Mucosa of descending colon (tissue), 3 donors: ENCODE data around the gene SHLD3. TPM values are rescaled to one million over a fixed set of nuclear protein-coding genes. Genes with fewer than 3 reads are reported as not detected.
A peak's percentile ranks its signal among the peaks of the same experiment; 100 is the strongest.
"Not testable (repeated sequence)": the region's sequence is repeated elsewhere in the genome, so short reads cannot be mapped to it uniquely, and the experiment has no call there.

Experiments
- ATAC-seq: fragments of 200-7000 bp; cut with Tn5 transposase; one replicate; pipeline ENCODE4 v1.9.1; 2020; ENCODE audit warnings: mild to moderate bottlenecking, moderate library complexity
- DNase-seq, 3 donors: peaks; one replicate each; pipeline ENCODE4 v3.0.0-alpha.2; 2020
- H3K36me3 ChIP-seq: fragments of 200-600 bp; one replicate; pipeline ENCODE4 v1.8.0; 2021; ENCODE audit warnings: low read depth, mild to moderate bottlenecking
- H3K4me1 ChIP-seq: fragments of 200-600 bp; one replicate; pipeline ENCODE4 v1.8.0; 2021; ENCODE audit warnings: low read depth, mild to moderate bottlenecking
- H3K4me3 ChIP-seq: fragments of 200-600 bp; one replicate; pipeline ENCODE4 v1.8.0; 2021; ENCODE audit warnings: mild to moderate bottlenecking
- H3K9me3 ChIP-seq: fragments of 200-600 bp; one replicate; pipeline ENCODE4 v1.8.0; 2021; ENCODE audit warnings: mild to moderate bottlenecking
- intact Hi-C, 2 donors: fragments of 100-400 bp; cut with DNase I in 1 of 2; cut with micrococcal nuclease in 1 of 2; formaldehyde crosslinking; loops; one replicate each; pipeline versions ENCODE4 v1.11.0 to v1.11.1; 2022; cut with DNase I, micrococcal nuclease
- long read RNA-seq, 2 donors: library from polyadenylated mRNA; unstranded; transcript quantifications; one replicate each; pipeline ENCODE4 v2.0.0, GENCODE V29; 2019 to 2021
- total RNA-seq, 3 donors: library from RNA; stranded (reverse); fragmentation: NEBNext Ultra II Directional in 2 of 3; extraction: Animal tissue kit (Norgen Biotek cat#: 25700) in 2 of 3; gene quantifications; one replicate each; pipeline versions ENCODE4 v1.2.1 to v1.2.4, GENCODE V29; 2021 to 2023
- TF ChIP-seq, protein P1 (sequence below): fragments of 200-600 bp; IDR thresholded peaks from one replicate; pipeline ENCODE4 v1.8.0; 2022; ENCODE audit warnings: antibody characterized with exemption, mild to moderate bottlenecking
- donor health status: DM: no; HTN: no; CAD: no; lungs with moderate emphysema.
- donor health status: DM: no; HTN: no; CAD: no.
- donor health status: DM: no; HTN: yes; CAD: no.

The SHLD3 gene, protein sequence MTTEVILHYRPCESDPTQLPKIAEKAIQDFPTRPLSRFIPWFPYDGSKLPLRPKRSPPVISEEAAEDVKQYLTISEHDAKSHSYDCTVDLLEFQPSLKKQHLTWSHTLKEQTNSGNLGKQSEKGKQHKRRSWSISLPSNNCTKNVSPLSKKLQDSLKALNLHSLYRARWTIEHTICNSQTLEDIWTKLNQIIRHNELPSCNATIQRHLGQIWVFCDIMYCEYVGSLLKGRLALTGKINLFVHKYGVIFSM
- 1 to 10 TPM; 2.8 to 3.6 (median 3.4) TPM for total RNA-seq
- long read RNA-seq, donor 1, partial matches to known transcripts, result 0 of 2 reads
- long read RNA-seq, donor 1, other reads (novel, unspliced or antisense), result 1 of 2 reads
- long read RNA-seq, donor 2, partial matches to known transcripts, result 0 of 2 reads
- long read RNA-seq, donor 2, other reads (novel, unspliced or antisense), result 0 of 2 reads

DNA sequence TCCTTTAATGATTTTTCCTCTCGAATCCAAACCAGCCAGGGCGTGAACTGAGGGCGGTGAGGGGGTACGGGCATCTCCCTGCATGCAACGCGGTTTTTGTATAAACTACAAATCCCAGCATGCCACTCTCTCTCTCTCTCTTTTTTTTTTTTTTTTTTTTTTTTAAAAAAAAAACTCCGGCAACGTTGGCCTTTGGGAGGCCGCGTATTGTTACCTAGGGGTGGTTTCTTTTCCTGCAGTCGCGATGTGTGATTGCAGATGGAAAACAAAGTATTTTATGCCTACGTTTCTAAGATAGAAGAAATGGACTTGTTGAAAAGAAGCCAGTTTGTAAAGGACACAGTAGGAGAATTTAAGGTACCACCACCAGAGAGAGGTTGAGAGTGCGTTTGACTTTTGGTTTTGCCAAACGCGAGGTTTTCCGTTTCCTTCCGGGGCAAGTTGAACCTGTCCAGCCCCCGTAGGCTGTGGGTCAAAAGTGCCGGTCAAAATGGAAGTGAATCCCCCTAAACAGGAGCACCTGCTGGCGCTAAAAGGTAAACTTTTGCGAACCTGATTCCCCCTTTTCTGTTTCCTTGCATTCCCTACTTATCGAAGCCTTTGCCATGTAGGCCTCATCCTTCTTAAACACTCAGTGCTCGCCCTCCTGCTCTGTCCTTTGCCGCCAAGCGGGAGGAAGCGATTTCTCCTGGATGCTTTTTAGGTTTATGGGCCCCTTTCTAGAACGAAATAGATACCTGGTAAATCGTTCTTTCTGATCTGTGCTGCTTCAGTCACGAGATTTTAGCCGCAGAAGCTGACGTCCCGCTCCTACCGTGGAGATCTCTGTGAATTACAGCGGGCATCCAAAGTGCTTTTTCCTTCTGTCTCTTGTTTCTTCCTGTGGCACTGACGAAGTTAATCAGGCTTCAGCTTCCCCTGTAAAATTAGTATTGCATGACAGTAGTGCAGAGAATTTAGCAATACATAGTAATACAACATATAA lies at the start of gene SHLD3, which contains the start of gene TRAPPC13:
SHLD3 (plus strand) TSS at position 457 of the 985 bp plus-strand sequence. CDS start 4,561 bp downstream, outside the sequence.
TRAPPC13 (plus strand) TSS at position 457 of the 985 bp plus-strand sequence; CDS start at position 491, 34 bp downstream.
- ATAC-seq, result peak; percentile 91
- peaks cover 13% of the 10 kb centered on the region for H3K4me1 ChIP-seq
- intact Hi-C loops, result no loop called here

DNA sequence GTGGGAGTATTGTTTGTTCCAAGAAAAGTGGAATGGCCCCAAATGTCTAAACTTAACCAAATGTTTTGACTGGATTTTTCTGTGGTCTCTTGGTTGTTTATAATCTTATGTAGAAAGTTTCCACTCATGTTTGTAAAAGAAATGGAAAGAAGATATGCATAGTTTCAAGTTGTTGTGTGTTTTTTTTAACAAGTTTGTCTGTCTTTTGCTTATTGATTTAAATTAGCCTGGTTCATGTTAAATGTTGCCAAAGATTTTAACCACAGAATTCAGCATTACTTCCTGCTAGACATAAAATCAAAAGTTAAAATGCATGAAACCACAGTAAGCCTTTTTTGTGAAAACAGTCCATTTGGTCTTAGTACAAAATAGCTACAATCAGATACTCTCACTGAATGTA lies 47.7 kb upstream of the SHLD3 start:
- TF ChIP-seq, protein P1, sequence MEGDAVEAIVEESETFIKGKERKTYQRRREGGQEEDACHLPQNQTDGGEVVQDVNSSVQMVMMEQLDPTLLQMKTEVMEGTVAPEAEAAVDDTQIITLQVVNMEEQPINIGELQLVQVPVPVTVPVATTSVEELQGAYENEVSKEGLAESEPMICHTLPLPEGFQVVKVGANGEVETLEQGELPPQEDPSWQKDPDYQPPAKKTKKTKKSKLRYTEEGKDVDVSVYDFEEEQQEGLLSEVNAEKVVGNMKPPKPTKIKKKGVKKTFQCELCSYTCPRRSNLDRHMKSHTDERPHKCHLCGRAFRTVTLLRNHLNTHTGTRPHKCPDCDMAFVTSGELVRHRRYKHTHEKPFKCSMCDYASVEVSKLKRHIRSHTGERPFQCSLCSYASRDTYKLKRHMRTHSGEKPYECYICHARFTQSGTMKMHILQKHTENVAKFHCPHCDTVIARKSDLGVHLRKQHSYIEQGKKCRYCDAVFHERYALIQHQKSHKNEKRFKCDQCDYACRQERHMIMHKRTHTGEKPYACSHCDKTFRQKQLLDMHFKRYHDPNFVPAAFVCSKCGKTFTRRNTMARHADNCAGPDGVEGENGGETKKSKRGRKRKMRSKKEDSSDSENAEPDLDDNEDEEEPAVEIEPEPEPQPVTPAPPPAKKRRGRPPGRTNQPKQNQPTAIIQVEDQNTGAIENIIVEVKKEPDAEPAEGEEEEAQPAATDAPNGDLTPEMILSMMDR, result no peak
- Histone ChIP-seq H3K9me3 (no peaks in the 10 kb centered on the region), H3K36me3 (no peaks in the 10 kb centered on the region), H3K4me1 (no peaks in the 10 kb centered on the region), H3K4me3 (no peak overlapping the region)
- DNase-seq (no peak), ATAC-seq (no peak)
- intact Hi-C loops, result no loop called here

More for the DNA sequence above, at the start of gene SHLD3, which contains the start of gene TRAPPC13:
- Histone ChIP-seq H3K4me3 (peak within 1 kb of the TSS; percentile 82), H3K9me3 (no peaks in the 10 kb centered on the region), H3K36me3 (no peaks in the 10 kb centered on the region)
- TF ChIP-seq, protein P1, result no peak
- peak; percentile 80 to 89 (median 81) for DNase-seq

DNA sequence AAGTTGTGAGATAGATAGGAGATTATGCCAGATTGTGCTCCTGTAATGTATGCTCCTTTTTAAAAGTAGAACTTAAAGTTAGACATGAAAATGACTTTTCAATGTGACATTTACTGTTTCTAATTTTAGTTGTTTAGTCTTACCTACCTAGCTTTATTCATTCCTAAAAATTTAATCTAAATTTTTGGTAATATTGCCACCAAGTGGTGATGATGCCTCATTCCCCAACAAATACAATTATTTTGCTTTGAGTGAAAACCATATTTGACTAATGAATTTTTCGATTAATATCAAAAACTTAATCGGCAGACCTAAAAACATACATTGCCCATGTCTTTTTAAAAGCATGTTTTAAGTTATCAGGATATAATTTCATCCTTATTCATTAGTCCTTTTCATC lies 36.1 kb upstream of the SHLD3 start:
- TF ChIP-seq, protein P1, result no peak
- ATAC-seq, result no peak
- Histone ChIP-seq H3K9me3 (no peaks in the 10 kb centered on the region), H3K36me3 (peaks cover 5% of the 10 kb centered on the region), H3K4me3 (no peak overlapping the region), H3K4me1 (no peaks in the 10 kb centered on the region)
- intact Hi-C loops, result no loop called here
- DNase-seq, result no peak

DNA sequence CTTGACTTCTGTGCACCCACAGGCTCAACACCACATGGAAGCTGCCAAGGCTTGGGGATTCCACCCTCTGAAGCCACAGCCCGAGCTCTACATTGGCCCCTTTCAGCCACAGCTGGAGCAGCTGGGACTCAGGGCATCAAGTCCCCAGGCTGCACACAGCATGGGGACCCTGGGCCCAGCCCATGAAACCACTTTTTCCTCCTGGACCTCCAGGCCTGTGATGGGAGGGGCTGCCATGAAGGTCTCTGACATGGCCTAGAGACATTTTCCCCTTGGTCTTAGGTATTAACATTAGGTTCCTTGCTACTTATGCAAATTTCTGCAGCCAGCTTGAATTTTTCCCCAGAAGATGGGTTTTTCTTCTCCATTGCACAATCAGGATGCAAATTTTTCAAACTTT lies 23.1 kb upstream of the SHLD3 start:
- not testable (repeated sequence) for H3K36me3 ChIP-seq

DNA sequence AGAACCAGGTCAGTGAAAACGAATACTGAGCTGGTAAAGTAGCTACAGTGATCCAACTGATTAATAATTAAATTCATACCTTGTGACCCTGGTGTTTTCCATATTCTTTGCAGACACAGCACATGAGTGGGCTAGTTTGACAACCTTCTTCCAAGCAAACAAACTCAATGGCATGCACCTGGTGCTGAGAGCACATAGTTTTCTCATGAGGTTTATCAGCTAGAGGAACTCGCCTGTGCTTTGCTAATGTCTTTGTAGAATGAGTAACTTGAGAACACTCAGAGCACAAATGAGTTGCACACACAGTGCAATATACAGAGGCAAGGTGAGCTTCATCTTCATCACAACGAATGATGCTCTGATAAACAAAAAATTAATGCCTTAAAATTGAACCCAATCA lies 13.3 kb upstream of the SHLD3 start:
- Histone ChIP-seq H3K4me1 (no peaks in the 10 kb centered on the region), H3K36me3 (no peaks in the 10 kb centered on the region), H3K9me3 (no peaks in the 10 kb centered on the region), H3K4me3 (no peak overlapping the region)
- DNase-seq, result no peak
- intact Hi-C loops, result no loop called here
- no peak for ATAC-seq
- TF ChIP-seq, protein P1, result no peak

More for the DNA sequence above, 23.1 kb upstream of the SHLD3 start:
- DNase-seq, H3K4me1 ChIP-seq, ATAC-seq, H3K9me3 ChIP-seq, intact Hi-C loops, H3K4me3 ChIP-seq: not testable (repeated sequence)
